Heart left ventricle (tissue), 13 donors: ENCODE results near the gene TLE1.

ENCODE experiments used
- POLR2A ChIP-seq, 2 donors: fragments of 450-650 bp; IDR thresholded peaks; one replicate each; pipeline ENCODE4 v1.6.1; 2017; ENCODE audit warnings: antibody characterized with exemption in 2 of 2, mild to moderate bottlenecking in 2 of 2, moderate library complexity in 2 of 2
- TF ChIP-seq, protein P1 (sequence below), 12 donors: fragments of 200-600 bp; sonication (generic) in 4 of 12; IDR thresholded peaks; one replicate each; pipeline versions ENCODE4 v1.5.0 to v1.8.0; 2018 to 2022; ENCODE audit warnings: antibody characterized with exemption in 12 of 12, mild to moderate bottlenecking in 5 of 12
- donor health status: ischemic (EF 13 %, LVEDD 7.1; RV severe dilation, severe dysfunction).
- donor health status: DM: no; HTN: yes; CAD: no.
- donor health status: DM: no; HTN: no; CAD: no.
- donor health status: ischemic (EF 25% LVEDD 6.9; RV normal size, moderate dysfunction).
- donor health status: ischemic (EF 25% LVEDD 5.7; RV mildly dilated, moderate dysfunction).
- donor health status: ischemic (EF 35%, LVEDD 5.7; RV mildly dilated, moderate dysfunction).
- donor health status: nonischemic (EF 11% LVEDD 7.7; RV severe dilation, severe dysfunction).
- donor health status: DM: yes; HTN: yes; CAD: no.
- donor health status: PGD.
- donor health status: ischemic (EF 29% LVEDD 5.4; RV normal size, mild dysfunction).
- donor health status: nonischemic (EF 23%, LVEDD 6.1; RV moderate dilation, normal function).

DNA sequence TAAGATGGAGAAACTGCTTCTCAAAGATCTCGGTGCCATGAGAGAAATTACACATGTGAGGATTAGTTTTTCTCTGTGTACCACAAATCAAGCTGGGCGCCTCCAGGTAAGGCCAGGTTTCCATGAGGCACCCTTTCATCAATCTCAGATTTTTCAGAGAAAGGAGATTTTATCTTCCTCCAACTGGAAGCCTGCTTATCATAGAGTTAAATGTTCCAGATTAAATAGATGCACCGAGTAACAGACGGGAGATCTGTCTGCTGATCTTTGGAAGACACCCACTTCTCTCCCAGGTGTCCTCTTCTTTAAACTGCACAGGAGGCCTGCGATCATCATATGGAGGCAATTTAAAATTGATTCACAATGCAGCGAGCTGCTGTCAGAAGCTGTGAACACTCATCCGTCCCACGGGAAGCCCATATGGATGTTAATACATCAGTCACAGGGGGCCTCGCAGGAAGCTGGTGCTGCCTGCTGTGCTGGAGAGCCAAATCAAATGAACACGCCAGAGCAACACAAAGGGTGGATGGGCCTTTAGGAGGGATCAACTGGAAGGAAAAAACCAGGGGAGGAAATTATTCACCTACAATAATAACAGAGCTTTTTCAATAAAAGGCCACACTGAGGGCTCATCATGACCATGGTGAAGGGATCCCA is 93.3 kb downstream of the TLE1 start:
- TF ChIP-seq, protein P1, sequence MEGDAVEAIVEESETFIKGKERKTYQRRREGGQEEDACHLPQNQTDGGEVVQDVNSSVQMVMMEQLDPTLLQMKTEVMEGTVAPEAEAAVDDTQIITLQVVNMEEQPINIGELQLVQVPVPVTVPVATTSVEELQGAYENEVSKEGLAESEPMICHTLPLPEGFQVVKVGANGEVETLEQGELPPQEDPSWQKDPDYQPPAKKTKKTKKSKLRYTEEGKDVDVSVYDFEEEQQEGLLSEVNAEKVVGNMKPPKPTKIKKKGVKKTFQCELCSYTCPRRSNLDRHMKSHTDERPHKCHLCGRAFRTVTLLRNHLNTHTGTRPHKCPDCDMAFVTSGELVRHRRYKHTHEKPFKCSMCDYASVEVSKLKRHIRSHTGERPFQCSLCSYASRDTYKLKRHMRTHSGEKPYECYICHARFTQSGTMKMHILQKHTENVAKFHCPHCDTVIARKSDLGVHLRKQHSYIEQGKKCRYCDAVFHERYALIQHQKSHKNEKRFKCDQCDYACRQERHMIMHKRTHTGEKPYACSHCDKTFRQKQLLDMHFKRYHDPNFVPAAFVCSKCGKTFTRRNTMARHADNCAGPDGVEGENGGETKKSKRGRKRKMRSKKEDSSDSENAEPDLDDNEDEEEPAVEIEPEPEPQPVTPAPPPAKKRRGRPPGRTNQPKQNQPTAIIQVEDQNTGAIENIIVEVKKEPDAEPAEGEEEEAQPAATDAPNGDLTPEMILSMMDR (IDR thresholded peaks at IDR 0.05), result no peak
- no peak for TF ChIP-seq POLR2A (IDR thresholded peaks at IDR 0.05)
